HG03108 (cell line): ENCODE data around the gene LIMCH1.
"Not testable (repeated sequence)": the region's sequence is repeated elsewhere in the genome, so short reads cannot be mapped to it uniquely, and the experiment has no call there.

Experiments used
- ATAC-seq: cut with Tn5 transposase; IDR thresholded peaks from one replicate; pipeline ENCODE4 v1.9.1; 2021; ENCODE audit warnings: moderate library complexity; ENCODE audit not compliant: unreplicated experiment

LIMCH1 gene

DNA sequence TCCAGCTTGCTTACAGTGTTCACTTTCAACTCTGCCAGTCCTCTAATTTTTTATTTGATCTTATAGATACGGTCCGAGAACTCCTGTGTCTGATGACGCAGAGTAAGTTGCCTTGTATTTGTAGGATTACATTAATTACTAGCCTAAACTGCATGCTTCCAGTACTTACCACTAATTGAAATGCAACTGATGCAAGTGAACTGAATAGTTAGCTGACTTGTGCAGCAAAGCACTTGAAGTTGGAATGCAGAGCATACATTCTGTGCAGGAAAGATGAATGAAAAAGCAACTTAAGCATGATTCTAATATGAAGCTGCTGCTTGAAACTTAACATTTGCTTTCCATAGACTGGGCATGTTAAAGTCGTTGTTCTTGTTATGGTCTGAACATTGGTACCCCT is 100.9 kb downstream of the LIMCH1 start:
- no peak for ATAC-seq

GRCh38 chr4:41639291-41639690 is 101.3 kb downstream of the LIMCH1 start:
- ATAC-seq: no peak

- ATAC-seq: no peak
Measured at GRCh38 chr4:41640906-41641305, 102.9 kb downstream of the LIMCH1 start.

GRCh38 chr4:41642746-41643145 is 104.8 kb downstream of the LIMCH1 start:
- not testable (repeated sequence) for ATAC-seq

DNA sequence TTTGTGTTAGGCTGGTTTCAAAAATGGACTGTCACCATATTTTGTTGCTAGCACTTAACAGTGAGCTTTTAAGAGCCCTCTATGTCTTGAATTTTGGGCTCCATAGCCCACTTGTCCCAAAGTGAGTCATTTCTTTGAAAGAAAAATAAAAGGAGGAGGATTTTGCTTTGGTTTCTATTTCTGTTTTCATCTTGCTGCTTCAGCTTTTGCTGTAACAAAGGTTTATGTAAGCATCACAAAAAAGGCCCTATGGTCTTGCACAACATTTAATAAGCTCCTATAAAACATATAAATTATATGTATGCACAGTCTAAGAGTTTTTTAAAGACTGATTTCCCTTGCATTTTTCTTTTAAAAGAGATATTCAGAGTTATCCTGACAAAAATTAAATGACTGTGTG is 105.4 kb downstream of the LIMCH1 start:
- no peak for ATAC-seq

DNA sequence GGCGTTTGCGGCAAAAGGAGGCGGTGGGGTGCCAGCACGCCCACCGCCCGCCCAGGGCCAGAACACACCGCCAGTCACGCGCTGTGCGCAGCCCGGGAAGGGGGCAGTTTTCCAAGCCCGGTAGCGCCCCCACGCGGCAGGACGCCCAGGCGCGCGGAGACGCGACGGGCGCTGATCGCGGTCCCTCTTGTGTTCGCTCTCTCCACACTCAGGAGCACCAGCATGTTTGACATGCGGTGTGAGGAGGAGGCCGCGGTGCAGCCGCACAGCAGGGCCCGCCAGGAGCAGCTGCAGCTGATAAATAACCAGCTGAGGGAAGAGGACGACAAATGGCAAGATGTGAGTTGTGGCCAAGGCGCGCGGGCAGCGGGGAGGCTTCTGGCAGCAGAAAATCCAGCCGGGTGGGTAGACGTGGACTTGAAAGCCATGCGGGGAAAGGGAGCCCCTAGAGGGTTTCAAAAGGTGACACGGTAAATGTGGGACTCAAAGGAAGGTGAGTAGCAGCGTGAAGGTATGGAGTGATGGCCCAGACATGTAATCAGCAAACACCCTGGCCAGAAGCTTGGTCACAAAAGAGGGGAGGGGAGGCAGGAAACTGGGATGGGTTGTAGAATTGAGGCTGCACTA is 106.4 kb downstream of the LIMCH1 start:
- no peak for ATAC-seq

DNA sequence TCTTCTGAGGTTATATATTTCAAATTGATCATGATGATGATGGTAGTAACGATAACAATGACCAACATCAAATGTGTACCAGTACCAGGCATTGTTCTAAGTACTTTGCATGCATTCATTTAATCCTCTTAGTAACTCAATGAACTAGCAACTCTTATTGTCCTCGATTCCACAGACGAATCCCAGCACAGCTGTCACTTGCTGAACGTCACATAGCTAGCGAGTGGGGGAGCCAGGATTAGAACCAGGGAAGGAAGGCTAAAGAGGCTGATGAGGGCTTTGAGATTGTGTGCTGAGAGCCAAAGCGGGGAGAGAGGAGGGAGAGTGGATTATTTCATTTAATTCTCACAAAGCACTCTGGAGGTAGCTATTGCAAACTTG is 106.9 kb downstream of the LIMCH1 start:
- no peak for ATAC-seq

GRCh38 chr4:41645728-41646390 is 107.9 kb downstream of the LIMCH1 start:
- no peak for ATAC-seq

DNA sequence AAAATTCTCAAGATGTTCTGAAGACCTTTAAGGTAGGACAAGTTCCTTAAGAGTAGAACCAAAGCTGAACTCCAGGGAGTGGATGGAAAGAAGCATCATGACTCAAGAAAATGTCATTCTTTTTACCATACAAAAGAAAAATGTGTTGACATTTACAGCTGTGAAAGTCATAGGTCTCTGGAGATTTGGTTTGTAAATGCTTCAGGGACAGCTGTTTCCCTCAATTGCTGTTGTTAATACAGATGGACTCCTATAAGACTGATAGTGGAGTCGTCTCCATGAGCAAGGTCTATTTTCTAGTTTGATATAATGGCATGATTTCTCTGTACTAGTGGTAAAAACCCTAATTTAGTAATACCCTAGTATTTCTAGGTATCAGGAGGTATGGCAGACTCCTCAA is 108.9 kb downstream of the LIMCH1 start:
- no peak for ATAC-seq

DNA sequence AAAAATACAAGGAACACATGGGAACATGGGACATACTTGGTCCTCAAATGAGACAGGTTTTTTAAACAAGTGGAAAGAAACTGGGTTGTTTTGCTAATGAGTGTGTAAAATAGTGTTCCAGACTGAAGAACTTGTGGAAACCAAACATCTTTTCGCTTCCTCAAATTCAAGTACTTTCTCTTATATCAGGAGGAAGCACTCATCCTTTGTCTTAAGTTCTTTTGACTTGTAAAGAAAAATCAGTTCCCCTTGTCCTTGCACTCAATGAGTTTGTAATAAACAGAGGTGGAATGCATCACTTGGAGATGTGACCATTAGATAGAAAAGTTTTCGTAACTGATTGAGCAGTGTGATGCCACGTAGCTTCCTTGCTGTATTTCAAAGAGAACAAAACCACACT is 109.4 kb downstream of the LIMCH1 start:
- ATAC-seq: no peak

- not testable (repeated sequence) for ATAC-seq
Measured at GRCh38 chr4:41651150-41651549, 113.2 kb downstream of the LIMCH1 start.

- ATAC-seq: no peak
Measured at GRCh38 chr4:41652971-41653370, 115.0 kb downstream of the LIMCH1 start.

DNA sequence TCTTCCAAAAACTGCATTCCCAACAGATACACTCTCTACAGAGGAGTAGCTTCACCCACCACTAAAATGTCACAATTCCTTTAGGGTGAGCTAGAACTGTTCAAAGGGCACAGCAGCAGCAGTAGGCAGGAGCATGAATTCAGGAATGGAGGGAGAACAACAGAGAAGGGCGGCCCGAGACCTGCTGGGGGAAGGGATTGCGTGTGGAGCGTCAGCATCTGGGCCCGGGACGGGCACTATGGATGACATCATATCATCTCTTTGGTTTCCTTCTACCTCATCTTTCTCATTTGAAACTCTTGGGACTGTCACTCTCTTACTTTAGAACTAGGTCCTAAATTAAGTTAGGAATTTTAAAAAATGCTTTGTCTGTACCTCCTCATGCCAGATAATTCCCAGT is 115.6 kb downstream of the LIMCH1 start:
- no peak for ATAC-seq

DNA sequence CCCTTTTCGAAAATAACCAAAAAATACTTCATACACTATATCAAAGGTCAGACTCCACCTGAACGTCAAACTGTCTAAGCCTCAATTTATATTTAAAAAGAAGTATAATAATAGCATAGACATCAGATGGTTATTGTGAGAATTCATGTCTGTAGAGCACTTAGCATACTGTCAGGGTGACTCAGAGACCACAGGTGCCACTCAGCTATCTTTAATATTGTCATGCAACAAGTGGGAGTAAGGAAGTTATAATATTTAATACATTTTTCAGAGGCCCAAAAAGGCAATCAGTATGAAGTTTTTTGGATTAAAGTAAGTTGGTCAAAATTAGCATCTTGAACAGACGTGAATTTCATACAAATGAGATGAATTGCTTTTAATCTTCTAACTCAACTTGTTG is 117.2 kb downstream of the LIMCH1 start:
- no peak for ATAC-seq

- no peak for ATAC-seq
Measured at GRCh38 chr4:41656106-41656505, 118.1 kb downstream of the LIMCH1 start.

- no peak for ATAC-seq
Measured at GRCh38 chr4:41656572-41657520, 118.9 kb downstream of the LIMCH1 start.

GRCh38 chr4:41657561-41657960 is 119.6 kb downstream of the LIMCH1 start:
- ATAC-seq: no peak

GRCh38 chr4:41658163-41658562 is 120.2 kb downstream of the LIMCH1 start:
- no peak for ATAC-seq

DNA sequence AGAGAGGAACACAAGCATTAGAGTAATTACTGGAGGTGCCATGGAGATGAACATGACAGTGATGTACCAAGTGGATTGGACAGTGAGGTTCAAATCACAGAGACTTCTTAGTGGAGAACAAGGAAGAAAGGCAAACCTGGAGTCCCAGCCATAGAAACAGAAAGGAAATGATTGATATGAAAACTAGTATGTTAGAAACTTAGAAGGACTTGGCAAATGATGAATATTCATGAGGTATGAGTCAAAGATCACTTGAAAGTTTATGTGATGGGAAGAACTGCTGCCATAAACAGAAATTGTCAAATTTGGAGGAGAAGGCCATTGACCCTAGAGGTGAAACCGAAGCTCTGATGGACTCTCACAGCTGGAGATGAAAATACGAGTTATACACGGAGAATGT is 122.4 kb downstream of the LIMCH1 start:
- ATAC-seq: no peak

GRCh38 chr4:41661442-41662076 is 123.6 kb downstream of the LIMCH1 start:
- no peak for ATAC-seq

- ATAC-seq: no peak
Measured at GRCh38 chr4:41665636-41666207, 127.8 kb downstream of the LIMCH1 start.
